SU-DHL-6 (cell line): ENCODE data around the gene ABCD1.

ENCODE experiments used
- EZH2phosphoT487 ChIP-seq: fragments of 200-600 bp; sonication (generic), shearing (Covaris generic); conservative IDR thresholded peaks from 2 replicates; pipeline ENCODE4 v1.6.1; 2018; ENCODE audit warnings: mild to moderate bottlenecking, antibody characterized with exemption, low read length, moderate library complexity, mixed read lengths
- TF ChIP-seq, protein P1 (sequence below): fragments of 200-600 bp; sonication (generic); IDR thresholded peaks from one replicate; pipeline ENCODE4 v1.5.1; 2017; ENCODE audit warnings: antibody characterized with exemption, mild to moderate bottlenecking, low read length, moderate library complexity; ENCODE audit not compliant: insufficient read depth, poor library complexity, severe bottlenecking

DNA sequence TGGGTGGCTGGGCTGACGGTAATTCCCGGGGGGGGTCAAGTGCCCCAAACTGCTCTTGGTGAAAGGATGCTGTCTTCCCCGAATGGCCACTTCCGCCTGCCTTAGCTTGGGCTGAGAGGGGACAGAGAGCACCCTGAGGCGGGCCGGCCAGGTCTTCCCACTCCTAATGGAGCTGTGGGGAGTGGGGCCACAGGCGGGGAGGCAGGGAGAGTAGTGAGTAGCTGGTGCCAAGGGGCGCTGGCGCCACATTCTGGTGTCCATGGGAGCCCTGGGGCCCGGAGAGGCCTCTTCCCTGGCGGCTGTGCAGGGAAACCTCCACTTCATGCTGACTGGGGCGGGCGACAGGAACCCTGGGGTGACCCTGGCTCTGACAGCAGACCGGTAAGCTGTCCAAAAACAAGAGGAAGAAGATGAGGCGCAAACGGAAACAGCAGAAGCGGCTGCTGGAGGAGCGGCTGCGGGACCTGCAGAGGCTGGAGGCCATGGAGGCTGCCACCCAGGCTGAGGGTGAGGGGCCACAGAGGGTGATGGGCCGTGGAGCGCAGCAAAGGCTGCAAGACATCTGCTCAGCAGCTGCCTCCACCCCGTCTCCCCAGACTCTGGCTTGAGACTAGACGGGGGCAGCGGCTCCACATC is 58.8 kb downstream of the ABCD1 start:
- TF ChIP-seq, protein P1, sequence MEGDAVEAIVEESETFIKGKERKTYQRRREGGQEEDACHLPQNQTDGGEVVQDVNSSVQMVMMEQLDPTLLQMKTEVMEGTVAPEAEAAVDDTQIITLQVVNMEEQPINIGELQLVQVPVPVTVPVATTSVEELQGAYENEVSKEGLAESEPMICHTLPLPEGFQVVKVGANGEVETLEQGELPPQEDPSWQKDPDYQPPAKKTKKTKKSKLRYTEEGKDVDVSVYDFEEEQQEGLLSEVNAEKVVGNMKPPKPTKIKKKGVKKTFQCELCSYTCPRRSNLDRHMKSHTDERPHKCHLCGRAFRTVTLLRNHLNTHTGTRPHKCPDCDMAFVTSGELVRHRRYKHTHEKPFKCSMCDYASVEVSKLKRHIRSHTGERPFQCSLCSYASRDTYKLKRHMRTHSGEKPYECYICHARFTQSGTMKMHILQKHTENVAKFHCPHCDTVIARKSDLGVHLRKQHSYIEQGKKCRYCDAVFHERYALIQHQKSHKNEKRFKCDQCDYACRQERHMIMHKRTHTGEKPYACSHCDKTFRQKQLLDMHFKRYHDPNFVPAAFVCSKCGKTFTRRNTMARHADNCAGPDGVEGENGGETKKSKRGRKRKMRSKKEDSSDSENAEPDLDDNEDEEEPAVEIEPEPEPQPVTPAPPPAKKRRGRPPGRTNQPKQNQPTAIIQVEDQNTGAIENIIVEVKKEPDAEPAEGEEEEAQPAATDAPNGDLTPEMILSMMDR: no peak
- TF ChIP-seq EZH2phosphoT487: no peak
